Neural progenitor cell (in vitro differentiated cells): ENCODE data around the gene CCDC77. TPM values are rescaled to one million over a fixed set of nuclear protein-coding genes. Genes with fewer than 3 reads are reported as not detected.
A peak's percentile ranks its signal among the peaks of the same experiment; 100 is the strongest.

Source experiments
- DNase-seq: peaks from one replicate; pipeline ENCODE4 v3.0.0-alpha.2; 2016; ENCODE audit warnings: low spot score
- H2AFZ ChIP-seq: fragments of 200-600 bp; sonication (generic); replicated peaks from 2 replicates; pipeline ENCODE4 v1.6.1; 2016; ENCODE audit warnings: antibody characterized with exemption
- H3F3A ChIP-seq: fragments of 200-600 bp; sonication (generic); 2 replicates; pipeline ENCODE4 v1.6.1; 2016; ENCODE audit warnings: antibody characterized with exemption, low read depth
- H3K27ac ChIP-seq: fragments of 200-600 bp; sonication (generic); 2 replicates; pipeline ENCODE4 v1.5.1; 2016; ENCODE audit warnings: mild to moderate bottlenecking
- H3K27me3 ChIP-seq: fragments of 200-600 bp; sonication (generic); 2 replicates; pipeline ENCODE4 v1.6.1; 2016; ENCODE audit warnings: mild to moderate bottlenecking, moderate library complexity
- H3K36me3 ChIP-seq: fragments of 200-600 bp; sonication (generic); 2 replicates; pipeline ENCODE4 v1.5.1; 2016
- H3K4me1 ChIP-seq: fragments of 200-600 bp; sonication (generic); 2 replicates; pipeline ENCODE4 v1.6.1; 2016; ENCODE audit warnings: mixed run types
- H3K4me2 ChIP-seq: fragments of 200-600 bp; sonication (generic); 2 replicates; pipeline ENCODE4 v1.6.1; 2016
- H3K4me3 ChIP-seq: fragments of 200-600 bp; sonication (generic); 2 replicates; pipeline ENCODE4 v1.5.1; 2016
- H3K79me2 ChIP-seq: fragments of 200-600 bp; sonication (generic); 2 replicates; pipeline ENCODE4 v1.6.1; 2016; ENCODE audit warnings: low read depth
- H3K9ac ChIP-seq: fragments of 200-600 bp; sonication (generic); 2 replicates; pipeline ENCODE4 v1.6.1; 2016
- H3K9me3 ChIP-seq: fragments of 200-600 bp; sonication (generic); 2 replicates; pipeline ENCODE4 v1.5.1; 2016; ENCODE audit warnings: low read depth
- H4K20me1 ChIP-seq: fragments of 200-600 bp; sonication (generic); 2 replicates; pipeline ENCODE4 v1.6.1; 2016; ENCODE audit warnings: low read depth
- H3K27ac Mint-ChIP-seq: 3 replicates; pipeline ENCODE4 v1.8.0; 2021; ENCODE audit warnings: mixed read lengths
- H3K27me3 Mint-ChIP-seq: 2 replicates; pipeline ENCODE4 v1.8.0; 2022; ENCODE audit warnings: low read depth, mild to moderate bottlenecking, inconsistent platforms, moderate library complexity, mixed read lengths; ENCODE audit not compliant: insufficient read depth
- H3K36me3 Mint-ChIP-seq: 3 replicates; pipeline ENCODE4 v1.8.0; 2021; ENCODE audit warnings: mixed read lengths
- H3K4me1 Mint-ChIP-seq: 3 replicates; pipeline ENCODE4 v1.8.0; 2021; ENCODE audit warnings: mixed read lengths
- H3K4me3 Mint-ChIP-seq: 3 replicates; pipeline ENCODE4 v1.8.0; 2021; ENCODE audit warnings: mild to moderate bottlenecking, moderate library complexity, mixed read lengths
- H3K9me3 Mint-ChIP-seq: 3 replicates; pipeline ENCODE4 v1.8.0; 2020; ENCODE audit warnings: mixed read lengths
- EZH2 ChIP-seq: fragments of 200-600 bp; sonication (generic); IDR thresholded peaks from 2 replicates; pipeline ENCODE4 v1.6.1; 2017; ENCODE audit warnings: antibody characterized with exemption, mild to moderate bottlenecking, moderate library complexity
- EZH2phosphoT487 ChIP-seq: fragments of 200-600 bp; sonication (generic); IDR thresholded peaks from 2 replicates; pipeline ENCODE4 v1.6.1; 2017; ENCODE audit warnings: antibody characterized with exemption
- total RNA-seq: library from RNA; depleted of rRNA; stranded (reverse); fragments of >200 nt; gene quantifications from 2 replicates; pipeline ENCODE4 v1.2.3, GENCODE V29; 2015; ENCODE audit warnings: low replicate concordance
- TF ChIP-seq, protein P1 (sequence below): fragments of 200-600 bp; sonication (generic); IDR thresholded peaks from 2 replicates; pipeline ENCODE4 v1.5.1; 2017; ENCODE audit warnings: antibody characterized with exemption, mild to moderate bottlenecking

Gene CCDC77
- total RNA-seq, 1 donor from 2014 or later: 125 TPM

GRCh38 chr12:459050-459429 is 57.6 kb downstream of the CCDC77 start:
- Histone ChIP-seq H3K4me1 (peaks cover 11% of the 10 kb centered on the region), H4K20me1 (peaks cover 17% of the 10 kb centered on the region), H3K9ac (no peak overlapping the region), H3K4me2 (peak overlapping the region; percentile 94), H3K27ac (no peak overlapping the region), H2AFZ (peak overlapping the region; percentile 86), H3K27me3 (peaks cover 41% of the 10 kb centered on the region), H3F3A (peaks cover 9% of the 10 kb centered on the region), H3K4me3 (peak overlapping the region; percentile 85), H3K79me2 (peaks cover 15% of the 10 kb centered on the region), H3K36me3 (no peaks in the 10 kb centered on the region), H3K9me3 (no peaks in the 10 kb centered on the region)
- Mint-ChIP-seq H3K4me1 (peaks cover 23% of the 10 kb centered on the region), H3K36me3 (no peaks in the 10 kb centered on the region), H3K27me3 (peaks cover 38% of the 10 kb centered on the region), H3K27ac (no peak overlapping the region), H3K4me3 (peak overlapping the region; percentile 84), H3K9me3 (no peaks in the 10 kb centered on the region)
- TF ChIP-seq, protein P1, sequence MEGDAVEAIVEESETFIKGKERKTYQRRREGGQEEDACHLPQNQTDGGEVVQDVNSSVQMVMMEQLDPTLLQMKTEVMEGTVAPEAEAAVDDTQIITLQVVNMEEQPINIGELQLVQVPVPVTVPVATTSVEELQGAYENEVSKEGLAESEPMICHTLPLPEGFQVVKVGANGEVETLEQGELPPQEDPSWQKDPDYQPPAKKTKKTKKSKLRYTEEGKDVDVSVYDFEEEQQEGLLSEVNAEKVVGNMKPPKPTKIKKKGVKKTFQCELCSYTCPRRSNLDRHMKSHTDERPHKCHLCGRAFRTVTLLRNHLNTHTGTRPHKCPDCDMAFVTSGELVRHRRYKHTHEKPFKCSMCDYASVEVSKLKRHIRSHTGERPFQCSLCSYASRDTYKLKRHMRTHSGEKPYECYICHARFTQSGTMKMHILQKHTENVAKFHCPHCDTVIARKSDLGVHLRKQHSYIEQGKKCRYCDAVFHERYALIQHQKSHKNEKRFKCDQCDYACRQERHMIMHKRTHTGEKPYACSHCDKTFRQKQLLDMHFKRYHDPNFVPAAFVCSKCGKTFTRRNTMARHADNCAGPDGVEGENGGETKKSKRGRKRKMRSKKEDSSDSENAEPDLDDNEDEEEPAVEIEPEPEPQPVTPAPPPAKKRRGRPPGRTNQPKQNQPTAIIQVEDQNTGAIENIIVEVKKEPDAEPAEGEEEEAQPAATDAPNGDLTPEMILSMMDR: no peak
- no peak for TF ChIP-seq EZH2phosphoT487
- TF ChIP-seq EZH2: no peak
- no peak for DNase-seq

- H3K79me2 ChIP-seq: peaks cover 17% of the 10 kb centered on the region
- DNase-seq: peak; percentile 86
- Mint-ChIP-seq H3K27me3 (peaks cover 42% of the 10 kb centered on the region), H3K27ac (no peak within 1 kb of the TSS), H3K4me1 (peaks cover 20% of the 10 kb centered on the region), H3K4me3 (peak within 1 kb of the TSS; percentile 85), H3K9me3 (no peaks in the 10 kb centered on the region), H3K36me3 (no peaks in the 10 kb centered on the region)
- peaks cover 18% of the 10 kb centered on the region for H4K20me1 ChIP-seq
- peak within 1 kb of the TSS; percentile 86 for H2AFZ ChIP-seq
- H3K4me1 ChIP-seq: peaks cover 11% of the 10 kb centered on the region
- H3K27ac ChIP-seq: no peak within 1 kb of the TSS
- H3K9ac ChIP-seq: no peak within 1 kb of the TSS
- H3K4me3 ChIP-seq: peak within 1 kb of the TSS; percentile 85
- H3K4me2 ChIP-seq: peak within 1 kb of the TSS; percentile 94
- no peaks in the 10 kb centered on the region for H3K36me3 ChIP-seq
- H3F3A ChIP-seq: peaks cover 9% of the 10 kb centered on the region
- no peaks in the 10 kb centered on the region for H3K9me3 ChIP-seq
- TF ChIP-seq EZH2: no peak
- TF ChIP-seq, protein P1: no peak
- no peak for TF ChIP-seq EZH2phosphoT487
- H3K27me3 ChIP-seq: peaks cover 41% of the 10 kb centered on the region
These were observed 58.2 kb downstream of the CCDC77 start, which contains the start of gene B4GALNT3 for GRCh38 chr12:459430-460258. B4GALNT3 (plus strand) TSS chr12:459939; CDS start chr12:460377, 438 bp downstream.

DNA sequence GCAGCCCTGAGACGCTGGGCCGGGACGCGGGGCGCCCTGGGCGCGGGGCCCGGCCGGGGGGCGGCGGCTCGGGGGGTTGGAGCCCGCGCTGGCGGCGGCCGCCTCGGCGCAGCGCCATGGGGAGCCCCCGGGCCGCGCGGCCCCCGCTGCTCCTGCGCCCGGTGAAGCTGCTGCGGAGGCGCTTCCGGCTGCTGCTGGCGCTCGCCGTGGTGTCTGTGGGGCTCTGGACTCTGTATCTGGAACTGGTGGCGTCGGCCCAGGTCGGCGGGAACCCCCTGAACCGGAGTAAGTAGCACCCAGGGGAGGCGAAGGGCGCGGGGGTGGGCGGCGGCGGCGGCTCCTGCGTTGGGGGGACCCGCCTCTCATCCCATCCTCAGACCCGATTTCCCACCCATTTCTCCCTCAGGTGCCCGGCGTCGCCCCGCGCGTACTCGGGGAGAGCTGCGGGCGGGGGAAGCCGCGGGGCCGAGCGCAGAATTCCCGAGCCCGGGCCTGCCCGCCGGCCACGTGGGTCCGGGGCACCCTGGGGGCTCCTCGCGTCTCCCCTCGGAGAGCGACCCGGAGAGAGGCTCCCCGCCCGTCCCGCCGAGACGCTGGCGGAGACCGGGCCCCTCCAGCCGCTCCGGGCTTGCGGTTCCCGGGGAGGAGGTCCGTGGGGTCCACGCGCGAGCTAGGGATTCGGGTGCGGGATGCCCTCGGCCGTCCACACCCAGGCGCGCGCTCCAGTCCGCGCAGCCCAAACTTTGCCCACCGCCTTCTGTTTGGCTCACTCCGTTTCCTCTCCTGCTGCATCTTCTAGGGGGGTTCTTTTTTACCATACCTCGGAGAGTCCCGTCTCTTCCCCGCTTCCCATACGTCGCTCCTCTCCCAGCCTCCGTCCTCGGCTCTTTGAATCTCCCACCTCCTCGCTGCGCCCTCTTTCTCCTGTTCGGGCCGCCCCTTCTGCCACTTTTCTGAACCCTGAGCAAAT is 59.1 kb downstream of the CCDC77 start:
- peak overlapping the region; percentile 85 for H3K4me3 Mint-ChIP-seq
- H3K4me1 Mint-ChIP-seq: peaks cover 12% of the 10 kb centered on the region
- H3K27me3 Mint-ChIP-seq: peaks cover 44% of the 10 kb centered on the region
- peak overlapping the region; percentile 85 for H3K4me3 ChIP-seq
- H2AFZ ChIP-seq: no peak overlapping the region
- H3K9ac ChIP-seq: no peak overlapping the region
- H3K4me2 ChIP-seq: peak overlapping the region; percentile 94
- H3K27ac Mint-ChIP-seq: peak overlapping the region; percentile 5
- no peak overlapping the region for H3K27ac ChIP-seq
- H3K9me3 Mint-ChIP-seq: no peaks in the 10 kb centered on the region
- peaks cover 21% of the 10 kb centered on the region for H3K79me2 ChIP-seq
- H4K20me1 ChIP-seq: peaks cover 20% of the 10 kb centered on the region
- H3K27me3 ChIP-seq: peaks cover 41% of the 10 kb centered on the region
- peak; percentile 57 for DNase-seq
- no peaks in the 10 kb centered on the region for H3K9me3 ChIP-seq
- peaks cover 16% of the 10 kb centered on the region for H3K4me1 ChIP-seq
- no peaks in the 10 kb centered on the region for H3K36me3 ChIP-seq
- no peaks in the 10 kb centered on the region for H3K36me3 Mint-ChIP-seq
- TF ChIP-seq EZH2phosphoT487 (no peak), EZH2 (no peak)
- TF ChIP-seq, protein P1: no peak
- H3F3A ChIP-seq: peaks cover 11% of the 10 kb centered on the region
